GM19099 (cell line): ENCODE results near the gene SMIM20.

ENCODE experiments used
- POLR2A ChIP-seq: IDR thresholded peaks from 3 replicates; pipeline ENCODE4 v1.6.1; 2011; ENCODE audit warnings: low read depth; ENCODE audit not compliant: insufficient read length; ENCODE audit errors: extremely low read depth

SMIM20 gene

GRCh38 chr4:25937801-25938200, 23.8 kb downstream of the SMIM20 start:
- no peak for TF ChIP-seq POLR2A

GRCh38 chr4:25938366-25938765, 24.3 kb downstream of the SMIM20 start:
- no peak for TF ChIP-seq POLR2A

GRCh38 chr4:25938787-25939186, 24.8 kb downstream of the SMIM20 start:
- no peak for TF ChIP-seq POLR2A

- no peak for TF ChIP-seq POLR2A
Observed at GRCh38 chr4:25939330-25939729, 25.3 kb downstream of the SMIM20 start.

- TF ChIP-seq POLR2A: no peak
Observed at GRCh38 chr4:25941457-25942221, 27.6 kb downstream of the SMIM20 start.

- no peak for TF ChIP-seq POLR2A
Observed at GRCh38 chr4:25943312-25943711, 29.3 kb downstream of the SMIM20 start.

GRCh38 chr4:25943805-25944204, 29.8 kb downstream of the SMIM20 start:
- TF ChIP-seq POLR2A: no peak

GRCh38 chr4:25948051-25948450, 34.0 kb downstream of the SMIM20 start:
- TF ChIP-seq POLR2A: no peak

- no peak for TF ChIP-seq POLR2A
Observed at GRCh38 chr4:25949173-25949748, 35.2 kb downstream of the SMIM20 start.

GRCh38 chr4:25949994-25950393, 36.0 kb downstream of the SMIM20 start:
- no peak for TF ChIP-seq POLR2A

GRCh38 chr4:25950461-25951389, 36.7 kb downstream of the SMIM20 start:
- TF ChIP-seq POLR2A: no peak

- TF ChIP-seq POLR2A: no peak
Observed at GRCh38 chr4:25951390-25951952, 37.5 kb downstream of the SMIM20 start.

- TF ChIP-seq POLR2A: no peak
Observed at GRCh38 chr4:25953740-25954139, 39.7 kb downstream of the SMIM20 start.

GRCh38 chr4:25954293-25954904, 40.4 kb downstream of the SMIM20 start:
- no peak for TF ChIP-seq POLR2A

- no peak for TF ChIP-seq POLR2A
Observed at GRCh38 chr4:25955705-25956104, 41.7 kb downstream of the SMIM20 start.

- no peak for TF ChIP-seq POLR2A
Observed at GRCh38 chr4:25956260-25956659, 42.2 kb downstream of the SMIM20 start.

- no peak for TF ChIP-seq POLR2A
Observed at GRCh38 chr4:25958110-25958509, 44.1 kb downstream of the SMIM20 start.
